T-helper 1 cell treated with Interleukin-12 subunit alpha and Interleukin-12 subunit beta and Interleukin-4 antibody, amounts not matched to agents 30 ng/mL and 1 ng/mL, for 36 hours (primary cell): ENCODE measurements around the gene NPB. TPM values are rescaled to one million over a fixed set of nuclear protein-coding genes. Genes with fewer than 3 reads are reported as not detected.

Experiments used
- intact Hi-C: fragments of 100-400 bp; cut with micrococcal nuclease; formaldehyde crosslinking; loops from one replicate; pipeline ENCODE4 v1.15.1; 2024
- total RNA-seq: library from RNA; stranded (reverse); gene quantifications from 2 replicates; pipeline ENCODE4 v1.2.3, GENCODE V29; 2022

Gene NPB
- total RNA-seq: 0.32 and 0.34 TPM in 2 replicates

GRCh38 chr17:81902023-81902652 lies at the start of gene NPB:
NPB (plus strand) TSS chr17:81902238; CDS start chr17:81902278, 40 bp downstream.
- intact Hi-C loops: no loop called here

- intact Hi-C loops: no loop called here
Observed at GRCh38 chr17:81854974-81855774, 46.9 kb upstream of the NPB start.

GRCh38 chr17:81858170-81858966 lies 43.7 kb upstream of the NPB start:
- intact Hi-C loops: no loop called here

GRCh38 chr17:81858967-81859905 lies 42.8 kb upstream of the NPB start:
- intact Hi-C loops: no loop called here

GRCh38 chr17:81859906-81860755 lies 41.9 kb upstream of the NPB start, which contains the start of gene P4HB:
P4HB (minus strand) TSS chr17:81860535; CDS start chr17:81860471, 64 bp downstream.
- intact Hi-C loops: loop anchor here (1.0 to 10.0 kb wide), 15 partner anchors 27 to 621 kb away; partner anchors contain the start of genes ACTG1, ALYREF, ANAPC11 and ARL16

GRCh38 chr17:81860756-81861568 lies 41.1 kb upstream of the NPB start:
- intact Hi-C loops: loop anchor here (1.0 to 10.0 kb wide), 17 partner anchors 9 to 622 kb away; partner anchors contain the start of genes ACTG1, ALYREF, ANAPC11 and ARL16

- intact Hi-C loops: loop anchor here (5.0 to 10.0 kb wide), 2 partner anchors 308 to 589 kb away; partner anchors contain the start of genes CYBC1 and FAAP100
Observed at GRCh38 chr17:81863123-81863675, 38.8 kb upstream of the NPB start.

- intact Hi-C loops: loop anchor here (5.0 to 10.0 kb wide), 2 partner anchors 309 to 588 kb away; partner anchors contain the start of genes CYBC1 and FAAP100
Observed at GRCh38 chr17:81863833-81864768, 37.9 kb upstream of the NPB start.

GRCh38 chr17:81865358-81865732 lies 36.7 kb upstream of the NPB start:
- intact Hi-C loops: loop anchor here (10.0 kb wide), 1 partner anchor 311 kb away; the partner anchor contains the start of gene FAAP100

- intact Hi-C loops: loop anchor here (10.0 kb wide), 1 partner anchor 311 kb away; the partner anchor contains the start of gene FAAP100
Observed at GRCh38 chr17:81865733-81866439, 36.2 kb upstream of the NPB start.

- intact Hi-C loops: loop anchor here (10.0 kb wide), 1 partner anchor 312 kb away; the partner anchor contains the start of gene FAAP100
Observed at GRCh38 chr17:81866440-81867169, 35.4 kb upstream of the NPB start.

- intact Hi-C loops: loop anchor here (10.0 kb wide), 1 partner anchor 313 kb away; the partner anchor contains the start of gene FAAP100
Observed at GRCh38 chr17:81867170-81867990, 34.7 kb upstream of the NPB start.

GRCh38 chr17:81867991-81868673 lies 33.9 kb upstream of the NPB start:
- intact Hi-C loops: loop anchor here (10.0 kb wide), 1 partner anchor 313 kb away; the partner anchor contains the start of gene FAAP100
